Neural progenitor cell (in vitro differentiated cells): Measurements from ENCODE around the gene PHLDA1. TPM values are rescaled to one million over a fixed set of nuclear protein-coding genes. Genes with fewer than 3 reads are reported as not detected.

Experiments used
- DNase-seq: peaks from one replicate; pipeline ENCODE4 v3.0.0-alpha.2; 2016; ENCODE audit warnings: low spot score
- H2AFZ ChIP-seq: fragments of 200-600 bp; sonication (generic); replicated peaks from 2 replicates; pipeline ENCODE4 v1.6.1; 2016; ENCODE audit warnings: antibody characterized with exemption
- H3F3A ChIP-seq: fragments of 200-600 bp; sonication (generic); 2 replicates; pipeline ENCODE4 v1.6.1; 2016; ENCODE audit warnings: antibody characterized with exemption, low read depth
- H3K27ac ChIP-seq: fragments of 200-600 bp; sonication (generic); 2 replicates; pipeline ENCODE4 v1.5.1; 2016; ENCODE audit warnings: mild to moderate bottlenecking
- H3K27me3 ChIP-seq: fragments of 200-600 bp; sonication (generic); 2 replicates; pipeline ENCODE4 v1.6.1; 2016; ENCODE audit warnings: mild to moderate bottlenecking, moderate library complexity
- H3K36me3 ChIP-seq: fragments of 200-600 bp; sonication (generic); 2 replicates; pipeline ENCODE4 v1.5.1; 2016
- H3K4me1 ChIP-seq: fragments of 200-600 bp; sonication (generic); 2 replicates; pipeline ENCODE4 v1.6.1; 2016; ENCODE audit warnings: mixed run types
- H3K4me2 ChIP-seq: fragments of 200-600 bp; sonication (generic); 2 replicates; pipeline ENCODE4 v1.6.1; 2016
- H3K4me3 ChIP-seq: fragments of 200-600 bp; sonication (generic); 2 replicates; pipeline ENCODE4 v1.5.1; 2016
- H3K79me2 ChIP-seq: fragments of 200-600 bp; sonication (generic); 2 replicates; pipeline ENCODE4 v1.6.1; 2016; ENCODE audit warnings: low read depth
- H3K9ac ChIP-seq: fragments of 200-600 bp; sonication (generic); 2 replicates; pipeline ENCODE4 v1.6.1; 2016
- H3K9me3 ChIP-seq: fragments of 200-600 bp; sonication (generic); 2 replicates; pipeline ENCODE4 v1.5.1; 2016; ENCODE audit warnings: low read depth
- H4K20me1 ChIP-seq: fragments of 200-600 bp; sonication (generic); 2 replicates; pipeline ENCODE4 v1.6.1; 2016; ENCODE audit warnings: low read depth
- H3K27ac Mint-ChIP-seq: 3 replicates; pipeline ENCODE4 v1.8.0; 2021; ENCODE audit warnings: mixed read lengths
- H3K27me3 Mint-ChIP-seq: 2 replicates; pipeline ENCODE4 v1.8.0; 2022; ENCODE audit warnings: low read depth, mild to moderate bottlenecking, inconsistent platforms, moderate library complexity, mixed read lengths; ENCODE audit not compliant: insufficient read depth
- H3K36me3 Mint-ChIP-seq: 3 replicates; pipeline ENCODE4 v1.8.0; 2021; ENCODE audit warnings: mixed read lengths
- H3K4me1 Mint-ChIP-seq: 3 replicates; pipeline ENCODE4 v1.8.0; 2021; ENCODE audit warnings: mixed read lengths
- H3K4me3 Mint-ChIP-seq: 3 replicates; pipeline ENCODE4 v1.8.0; 2021; ENCODE audit warnings: mild to moderate bottlenecking, moderate library complexity, mixed read lengths
- H3K9me3 Mint-ChIP-seq: 3 replicates; pipeline ENCODE4 v1.8.0; 2020; ENCODE audit warnings: mixed read lengths
- EZH2 ChIP-seq: fragments of 200-600 bp; sonication (generic); IDR thresholded peaks from 2 replicates; pipeline ENCODE4 v1.6.1; 2017; ENCODE audit warnings: antibody characterized with exemption, mild to moderate bottlenecking, moderate library complexity
- EZH2phosphoT487 ChIP-seq: fragments of 200-600 bp; sonication (generic); IDR thresholded peaks from 2 replicates; pipeline ENCODE4 v1.6.1; 2017; ENCODE audit warnings: antibody characterized with exemption
- total RNA-seq: library from RNA; depleted of rRNA; stranded (reverse); fragments of >200 nt; gene quantifications from 2 replicates; pipeline ENCODE4 v1.2.3, GENCODE V29; 2015; ENCODE audit warnings: low replicate concordance
- TF ChIP-seq, protein P1 (sequence below): fragments of 200-600 bp; sonication (generic); IDR thresholded peaks from 2 replicates; pipeline ENCODE4 v1.5.1; 2017; ENCODE audit warnings: antibody characterized with exemption, mild to moderate bottlenecking

Gene PHLDA1
- total RNA-seq, 1 donor from 2014 or later, result 1.1 TPM

GRCh38 chr12:76014007-76014406, 17.6 kb downstream of the PHLDA1 start:
- no peak overlapping the region for H3K4me3 ChIP-seq
- Mint-ChIP-seq H3K36me3 (no peaks in the 10 kb centered on the region), H3K4me3 (no peak overlapping the region), H3K4me1 (peaks cover 21% of the 10 kb centered on the region), H3K9me3 (peaks cover 3% of the 10 kb centered on the region), H3K27ac (no peak overlapping the region), H3K27me3 (peaks cover 6% of the 10 kb centered on the region)
- no peaks in the 10 kb centered on the region for H3K79me2 ChIP-seq
- no peak overlapping the region for H3K4me2 ChIP-seq
- H3F3A ChIP-seq, result no peaks in the 10 kb centered on the region
- H2AFZ ChIP-seq, result no peak overlapping the region
- H3K9ac ChIP-seq, result no peak overlapping the region
- no peaks in the 10 kb centered on the region for H3K9me3 ChIP-seq
- H3K36me3 ChIP-seq, result no peaks in the 10 kb centered on the region
- no peak for TF ChIP-seq EZH2phosphoT487
- no peak for TF ChIP-seq EZH2
- TF ChIP-seq, protein P1, sequence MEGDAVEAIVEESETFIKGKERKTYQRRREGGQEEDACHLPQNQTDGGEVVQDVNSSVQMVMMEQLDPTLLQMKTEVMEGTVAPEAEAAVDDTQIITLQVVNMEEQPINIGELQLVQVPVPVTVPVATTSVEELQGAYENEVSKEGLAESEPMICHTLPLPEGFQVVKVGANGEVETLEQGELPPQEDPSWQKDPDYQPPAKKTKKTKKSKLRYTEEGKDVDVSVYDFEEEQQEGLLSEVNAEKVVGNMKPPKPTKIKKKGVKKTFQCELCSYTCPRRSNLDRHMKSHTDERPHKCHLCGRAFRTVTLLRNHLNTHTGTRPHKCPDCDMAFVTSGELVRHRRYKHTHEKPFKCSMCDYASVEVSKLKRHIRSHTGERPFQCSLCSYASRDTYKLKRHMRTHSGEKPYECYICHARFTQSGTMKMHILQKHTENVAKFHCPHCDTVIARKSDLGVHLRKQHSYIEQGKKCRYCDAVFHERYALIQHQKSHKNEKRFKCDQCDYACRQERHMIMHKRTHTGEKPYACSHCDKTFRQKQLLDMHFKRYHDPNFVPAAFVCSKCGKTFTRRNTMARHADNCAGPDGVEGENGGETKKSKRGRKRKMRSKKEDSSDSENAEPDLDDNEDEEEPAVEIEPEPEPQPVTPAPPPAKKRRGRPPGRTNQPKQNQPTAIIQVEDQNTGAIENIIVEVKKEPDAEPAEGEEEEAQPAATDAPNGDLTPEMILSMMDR, result no peak
- no peak for DNase-seq
- no peak overlapping the region for H3K27ac ChIP-seq
- H4K20me1 ChIP-seq, result no peaks in the 10 kb centered on the region
- peaks cover 4% of the 10 kb centered on the region for H3K4me1 ChIP-seq
- no peaks in the 10 kb centered on the region for H3K27me3 ChIP-seq

DNA sequence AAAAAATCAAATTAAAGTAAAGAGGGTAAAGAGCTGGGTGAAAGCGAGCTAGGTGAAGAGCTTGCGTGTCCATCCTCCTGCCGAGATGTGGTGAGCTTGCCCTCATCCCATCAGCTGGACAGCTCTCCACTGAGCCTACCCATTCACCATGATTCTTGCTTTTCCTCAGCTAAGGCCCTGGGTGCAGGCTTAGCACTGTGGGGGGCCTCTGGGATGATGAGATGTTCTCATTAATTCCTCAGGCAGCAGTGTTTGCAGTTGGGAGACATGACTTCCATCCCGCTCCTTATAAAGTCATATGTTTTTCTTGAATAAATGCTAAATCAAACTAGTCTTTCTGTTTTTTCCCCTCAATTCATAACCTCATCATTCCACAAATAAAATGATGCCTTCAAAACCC, 18.0 kb downstream of the PHLDA1 start:
- TF ChIP-seq EZH2phosphoT487 (no peak), EZH2 (no peak)
- TF ChIP-seq, protein P1, result no peak
- H3F3A ChIP-seq, result no peaks in the 10 kb centered on the region
- H4K20me1 ChIP-seq, result no peaks in the 10 kb centered on the region
- Mint-ChIP-seq H3K9me3 (peaks cover 3% of the 10 kb centered on the region), H3K36me3 (no peaks in the 10 kb centered on the region), H3K27ac (no peak overlapping the region), H3K4me3 (no peak overlapping the region), H3K27me3 (peaks cover 6% of the 10 kb centered on the region), H3K4me1 (peaks cover 18% of the 10 kb centered on the region)
- DNase-seq, result no peak
- H3K4me2 ChIP-seq, result no peak overlapping the region
- H3K4me1 ChIP-seq, result peaks cover 4% of the 10 kb centered on the region
- no peak overlapping the region for H3K4me3 ChIP-seq
- no peak overlapping the region for H3K9ac ChIP-seq
- H3K36me3 ChIP-seq, result no peaks in the 10 kb centered on the region
- no peaks in the 10 kb centered on the region for H3K9me3 ChIP-seq
- no peaks in the 10 kb centered on the region for H3K79me2 ChIP-seq
- H3K27ac ChIP-seq, result no peak overlapping the region
- H3K27me3 ChIP-seq, result no peaks in the 10 kb centered on the region
- no peak overlapping the region for H2AFZ ChIP-seq

GRCh38 chr12:76012644-76013043, 18.9 kb downstream of the PHLDA1 start:
- H3K27me3 Mint-ChIP-seq, result peaks cover 6% of the 10 kb centered on the region
- Histone ChIP-seq H3K9ac (no peak overlapping the region), H3K27ac (no peak overlapping the region), H3K9me3 (no peaks in the 10 kb centered on the region), H3F3A (no peaks in the 10 kb centered on the region), H3K27me3 (no peaks in the 10 kb centered on the region), H3K4me2 (no peak overlapping the region), H3K4me1 (no peaks in the 10 kb centered on the region), H4K20me1 (no peaks in the 10 kb centered on the region), H2AFZ (no peak overlapping the region), H3K4me3 (no peak overlapping the region), H3K79me2 (no peaks in the 10 kb centered on the region), H3K36me3 (no peaks in the 10 kb centered on the region)
- peaks cover 10% of the 10 kb centered on the region for H3K4me1 Mint-ChIP-seq
- no peak for TF ChIP-seq EZH2phosphoT487
- TF ChIP-seq, protein P1, result no peak
- no peak for TF ChIP-seq EZH2
- H3K4me3 Mint-ChIP-seq, result no peak overlapping the region
- H3K9me3 Mint-ChIP-seq, result peaks cover 3% of the 10 kb centered on the region
- H3K36me3 Mint-ChIP-seq, result no peaks in the 10 kb centered on the region
- H3K27ac Mint-ChIP-seq, result no peak overlapping the region
- no peak for DNase-seq
